Renal pelvis (tissue), 4 donors: Measurements from ENCODE around the gene RDX. TPM values are rescaled to one million over a fixed set of nuclear protein-coding genes. Genes with fewer than 3 reads are reported as not detected.
"Not testable (repeated sequence)": the region's sequence is repeated elsewhere in the genome, so short reads cannot be mapped to it uniquely, and the experiment has no call there.

Experiments
- DNase-seq: peaks from one replicate; pipeline ENCODE4 v3.0.0-alpha.2; 2013
- polyA plus RNA-seq, 3 donors: library from polyadenylated mRNA; unstranded; fragments of 120-200 nt; gene quantifications; one replicate each; pipeline ENCODE4 v1.2.1, GENCODE V29; 2013; ENCODE audit not compliant: insufficient read length in 3 of 3

The RDX gene
- polyA plus RNA-seq, 3 donors, result 117 to 148 (median 128) TPM

DNA sequence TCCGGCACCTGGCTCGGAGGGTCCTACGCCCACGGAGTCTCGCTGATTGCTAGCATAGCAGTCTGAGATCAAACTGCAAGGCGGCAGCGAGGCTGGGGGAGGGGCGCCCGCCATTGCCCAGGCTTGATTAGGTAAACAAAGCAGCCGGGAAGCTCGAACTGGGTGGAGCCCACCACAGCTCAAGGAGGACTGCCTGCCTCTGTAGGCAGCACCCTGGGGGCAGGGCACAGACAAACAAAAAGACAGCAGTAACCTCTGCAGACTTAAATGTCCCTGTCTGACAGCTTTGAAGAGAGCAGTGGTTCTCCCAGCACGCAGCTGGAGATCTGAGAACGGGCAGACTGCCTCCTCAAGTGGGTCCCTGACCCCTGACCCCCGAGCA is 87.1 kb downstream of the RDX start:
- DNase-seq, result not testable (repeated sequence)

DNA sequence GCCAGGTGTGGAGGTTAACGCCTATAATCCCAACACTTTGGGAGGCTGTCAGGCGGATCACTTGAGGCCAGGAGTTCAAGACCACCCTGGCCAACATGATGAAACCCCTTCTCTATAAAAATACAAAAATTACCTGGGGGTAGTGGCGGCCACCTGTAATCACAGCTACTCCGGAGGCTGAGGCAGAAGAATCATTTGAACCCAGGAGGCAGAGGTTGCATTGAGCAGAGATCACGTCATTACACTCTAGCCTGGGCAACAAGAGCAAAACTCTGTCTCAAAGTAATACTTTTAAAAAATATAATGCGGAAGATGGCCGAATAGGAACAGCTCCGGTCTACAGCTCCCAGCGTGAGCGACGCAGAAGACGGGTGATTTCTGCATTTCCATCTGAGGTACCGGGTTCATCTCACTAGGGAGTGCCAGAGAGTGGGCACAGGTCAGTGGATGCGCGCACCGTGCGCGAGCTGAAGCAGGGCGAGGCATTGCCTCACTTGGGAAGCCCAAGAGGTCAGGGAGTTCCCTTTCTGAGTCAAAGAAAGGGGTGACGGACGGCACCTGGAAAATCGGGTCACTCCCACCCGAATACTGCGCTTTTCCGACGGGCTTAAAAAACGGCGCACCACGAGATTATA is 87.6 kb downstream of the RDX start:
- DNase-seq, result not testable (repeated sequence)

DNA sequence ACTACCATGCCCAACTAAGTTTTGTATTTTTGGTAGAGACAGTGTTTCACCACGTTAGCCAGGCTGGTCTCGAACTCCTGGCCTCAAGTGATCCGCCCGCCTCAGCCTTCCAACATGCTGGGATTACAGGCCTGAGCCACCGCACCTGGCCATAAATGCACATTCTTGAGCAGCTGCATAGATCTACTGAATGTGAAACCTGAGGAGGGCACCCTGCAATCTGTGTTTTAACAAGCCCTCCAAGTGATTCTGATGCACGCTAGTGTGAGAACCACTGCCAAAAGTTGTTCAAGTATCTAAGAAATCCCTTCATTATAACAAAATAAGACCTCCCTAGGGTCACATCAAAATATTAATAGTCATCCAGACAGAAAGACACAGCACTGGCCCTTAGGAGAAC is 89.3 kb downstream of the RDX start:
- DNase-seq, result no peak

DNA sequence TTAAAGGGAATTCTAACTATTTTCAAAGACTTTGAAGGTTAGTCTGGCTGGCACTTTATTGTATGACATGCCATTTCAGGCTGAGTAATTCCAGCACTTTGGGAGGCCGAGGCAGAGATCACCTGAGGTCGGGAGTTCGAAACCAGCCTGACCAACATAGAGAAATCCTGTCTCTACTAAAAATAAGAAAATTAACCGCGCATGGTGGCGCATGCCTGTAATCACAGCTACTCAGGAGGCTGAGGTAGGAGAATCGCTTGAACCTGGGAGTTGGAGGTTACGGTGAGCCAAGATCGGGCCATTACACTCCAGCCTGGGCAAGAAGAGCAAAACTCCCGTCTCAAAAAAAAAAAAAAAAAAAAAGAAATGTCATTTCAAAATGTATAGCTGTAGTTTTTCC is 95.6 kb downstream of the RDX start:
- DNase-seq, result no peak

DNA sequence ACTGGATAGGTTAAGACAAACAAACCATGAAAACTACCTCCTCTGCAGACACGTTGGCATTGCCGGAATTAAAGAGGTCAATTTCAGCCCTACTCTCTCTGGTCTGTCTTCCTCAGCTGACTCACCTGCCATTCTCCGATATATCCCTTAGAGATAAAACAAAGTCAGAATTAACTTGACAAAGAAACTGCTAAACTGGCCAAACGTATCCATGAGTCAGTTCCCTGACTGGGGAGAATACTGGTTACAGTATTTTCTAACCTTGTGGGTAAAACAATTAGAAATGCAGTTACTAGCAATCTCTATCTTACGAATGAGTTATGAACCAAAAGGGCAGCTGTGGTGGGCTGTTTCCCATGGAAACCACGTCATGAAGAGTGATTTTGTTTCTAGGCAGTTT is 96.2 kb downstream of the RDX start:
- no peak for DNase-seq

DNA sequence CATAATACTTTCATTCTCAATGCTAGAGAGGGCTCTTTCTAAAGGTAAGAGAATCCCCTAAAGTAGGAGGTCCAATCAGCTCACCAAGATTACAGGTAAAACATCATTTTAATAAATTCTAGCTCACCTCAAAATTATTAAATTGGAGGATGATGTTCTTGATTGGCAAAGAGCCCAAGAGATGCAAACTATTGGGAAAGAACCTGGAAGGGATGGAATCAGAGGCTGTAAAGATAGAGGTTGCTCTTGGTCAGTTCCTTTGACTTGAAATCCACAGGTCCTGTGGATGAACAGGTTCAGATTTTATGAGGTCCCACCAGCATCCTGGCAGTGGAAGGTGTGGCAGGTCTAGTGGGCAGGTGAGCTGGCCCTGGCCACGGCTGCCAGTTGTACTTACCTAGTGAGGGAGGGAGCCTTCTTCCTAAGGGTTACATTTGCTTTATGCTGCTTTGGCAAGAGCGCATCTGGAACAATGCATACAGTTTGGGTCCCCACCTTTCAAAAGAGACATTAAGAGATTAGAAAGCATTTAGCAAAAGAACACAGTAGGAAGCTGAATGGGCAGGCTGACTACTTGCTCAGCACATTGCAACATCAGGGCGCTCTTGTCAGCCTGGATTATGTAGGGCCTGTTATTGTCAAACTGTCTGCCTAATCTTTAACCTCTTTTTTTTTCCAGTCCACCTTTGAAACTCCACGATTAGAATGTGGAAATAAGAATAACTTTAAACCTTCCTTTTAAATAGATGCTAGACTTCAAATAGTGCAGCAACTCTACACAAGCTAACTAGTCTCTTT is 97.0 kb downstream of the RDX start:
- DNase-seq, result no peak

DNA sequence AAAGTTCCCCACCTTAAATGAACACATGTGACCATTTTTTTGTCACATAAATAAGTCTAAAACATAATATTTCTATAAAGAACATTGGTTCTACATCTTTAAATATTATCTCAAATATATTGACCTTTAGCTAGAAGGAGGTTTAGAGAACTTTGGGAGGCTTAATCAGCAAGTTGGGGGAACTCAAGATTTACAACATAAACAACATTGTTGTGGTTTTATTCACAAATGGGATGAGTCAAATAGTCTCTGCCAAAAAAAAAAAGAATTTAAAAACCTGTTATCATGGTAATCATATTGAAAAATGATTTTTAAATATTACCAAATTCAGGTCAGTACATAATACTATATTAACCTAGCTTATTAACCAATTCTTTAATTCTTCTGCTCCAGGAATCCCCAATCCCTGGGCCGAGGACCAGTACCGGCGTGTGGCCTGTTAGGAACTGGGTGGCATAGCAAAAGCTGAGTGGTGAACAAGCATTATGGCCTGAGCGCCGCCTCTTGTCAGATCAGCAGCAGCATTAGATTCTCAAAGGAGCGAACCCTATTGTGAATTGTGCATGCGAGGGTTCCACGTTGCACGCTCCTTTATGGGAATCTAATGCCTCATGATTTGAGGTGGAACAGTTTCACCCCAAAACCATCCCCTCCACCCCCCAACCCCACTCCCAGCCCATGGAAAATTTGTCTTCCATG is 98.2 kb downstream of the RDX start:
- DNase-seq, result no peak

DNA sequence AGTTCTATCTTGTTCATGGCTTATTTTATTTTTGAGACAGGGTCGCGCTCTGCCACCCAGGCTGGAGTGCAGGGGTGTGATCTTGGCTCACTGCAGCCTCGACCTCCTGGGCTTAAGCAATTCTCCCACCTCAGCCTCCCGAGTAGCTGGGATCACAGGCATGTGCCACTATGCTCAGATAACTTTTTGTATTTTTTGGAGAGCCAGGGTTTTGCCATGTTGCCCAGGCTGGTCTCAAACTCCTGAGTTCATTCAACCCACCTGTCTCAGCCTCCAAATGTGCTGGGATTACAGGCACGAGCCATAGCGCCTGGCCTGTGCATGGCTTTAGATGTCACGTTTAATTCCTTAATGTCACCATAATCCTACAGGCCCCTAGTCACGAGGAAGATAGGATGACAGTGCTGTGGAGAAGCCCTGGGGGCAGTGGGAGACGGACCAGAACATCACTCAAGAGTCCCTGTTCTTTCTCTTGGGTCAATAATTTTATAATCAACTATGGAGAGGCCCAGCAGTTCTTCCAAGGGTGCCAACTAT is 99.5 kb downstream of the RDX start:
- DNase-seq, result no peak

DNA sequence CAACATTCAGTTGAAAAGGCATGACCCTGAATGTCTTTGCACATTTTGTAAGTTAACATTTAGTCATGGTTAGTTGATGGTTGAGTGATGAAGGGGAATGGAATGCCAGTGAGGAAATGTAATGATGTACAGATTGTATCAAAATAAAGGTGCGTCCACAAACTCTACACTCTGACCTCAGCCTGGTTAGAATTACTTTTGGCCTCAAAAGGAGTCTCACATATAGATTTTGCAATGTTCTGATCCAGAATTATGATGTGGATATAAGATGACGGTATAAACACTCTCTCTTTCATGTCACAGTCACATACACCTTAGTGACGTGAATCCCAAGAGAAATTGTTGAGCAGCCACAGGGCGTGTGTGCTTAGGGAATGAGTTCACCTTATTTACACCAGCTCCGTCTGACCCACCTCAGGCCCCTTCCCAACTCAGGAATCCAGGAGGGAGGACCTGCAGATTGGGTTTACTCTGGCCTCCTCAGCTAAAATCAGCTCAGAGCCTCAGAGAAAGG is 100.1 kb downstream of the RDX start:
- peak; percentile 49 for DNase-seq

DNA sequence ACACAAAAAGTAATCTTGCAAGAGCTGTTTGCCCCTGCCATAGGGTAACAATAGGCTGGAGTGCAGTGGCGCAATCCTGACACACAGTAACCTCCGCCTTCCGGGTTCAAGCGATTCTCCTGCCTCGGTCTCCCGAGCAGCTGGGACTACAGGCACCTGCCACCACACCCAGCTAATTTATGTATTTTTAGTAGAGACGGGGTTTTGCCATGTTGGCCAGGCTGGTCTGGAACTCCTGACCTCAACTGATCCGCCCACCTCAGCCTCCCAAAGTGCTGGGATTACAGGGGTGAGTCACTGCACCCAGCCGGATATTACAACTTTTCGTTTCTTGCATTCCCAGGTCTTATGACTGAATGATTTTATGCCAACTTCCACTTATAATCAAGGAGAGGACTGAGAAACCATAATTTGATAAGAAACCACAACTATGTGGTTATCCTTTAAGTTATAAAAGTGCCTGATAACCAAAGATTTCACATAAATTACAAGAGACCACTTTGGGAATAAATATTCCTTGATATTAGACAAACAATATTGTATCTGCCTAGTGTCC is 102.1 kb downstream of the RDX start:
- DNase-seq, result not testable (repeated sequence)

DNA sequence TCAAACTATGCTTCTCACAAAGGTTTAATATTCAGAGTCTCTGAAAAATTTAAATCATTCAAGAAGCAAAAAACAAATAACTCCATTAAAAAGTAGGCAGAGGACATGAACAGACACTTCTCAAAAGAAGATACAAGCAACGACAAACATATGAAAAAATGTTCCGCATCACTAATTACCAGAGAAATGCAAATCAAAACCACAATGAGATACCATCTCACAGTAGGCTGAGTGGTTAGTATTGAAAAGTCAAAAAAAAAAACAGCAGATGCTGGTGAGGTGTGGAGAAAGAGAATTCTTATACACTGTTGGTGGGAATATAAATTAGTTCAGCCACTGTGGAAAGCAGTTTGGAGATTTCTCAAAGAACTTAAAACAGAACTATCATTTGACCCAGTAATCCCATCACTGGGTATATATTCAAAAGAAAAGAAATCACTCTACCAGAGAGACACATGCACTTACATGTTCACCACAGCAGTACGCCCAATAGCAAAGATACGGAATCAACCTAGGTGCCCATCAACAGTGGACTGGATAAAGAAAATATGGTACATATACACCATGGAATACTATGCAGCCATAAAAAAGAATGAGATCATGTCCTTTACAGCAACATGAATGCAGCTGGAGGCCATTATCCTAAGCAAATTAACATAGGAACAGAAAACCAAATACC is 103.7 kb downstream of the RDX start:
- DNase-seq, result not testable (repeated sequence)

DNA sequence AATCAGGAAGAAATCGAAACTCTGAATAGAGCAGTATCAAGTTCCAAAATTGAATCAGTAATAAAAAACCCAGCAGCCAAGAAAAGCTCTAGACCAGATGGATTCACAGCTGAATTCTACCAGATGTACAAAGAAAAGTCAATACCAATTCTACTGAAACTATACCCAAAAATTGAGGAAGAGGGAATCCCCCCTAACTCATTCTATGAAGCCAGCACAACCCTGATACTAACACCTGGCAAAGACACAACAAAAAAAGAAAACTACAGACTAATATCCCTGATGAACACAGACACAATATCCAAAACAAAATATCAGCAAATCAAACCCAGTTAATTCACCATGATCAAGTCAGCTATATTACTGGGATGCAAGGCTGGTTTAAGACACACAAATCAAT is 105.5 kb downstream of the RDX start:
- DNase-seq, result no peak

DNA sequence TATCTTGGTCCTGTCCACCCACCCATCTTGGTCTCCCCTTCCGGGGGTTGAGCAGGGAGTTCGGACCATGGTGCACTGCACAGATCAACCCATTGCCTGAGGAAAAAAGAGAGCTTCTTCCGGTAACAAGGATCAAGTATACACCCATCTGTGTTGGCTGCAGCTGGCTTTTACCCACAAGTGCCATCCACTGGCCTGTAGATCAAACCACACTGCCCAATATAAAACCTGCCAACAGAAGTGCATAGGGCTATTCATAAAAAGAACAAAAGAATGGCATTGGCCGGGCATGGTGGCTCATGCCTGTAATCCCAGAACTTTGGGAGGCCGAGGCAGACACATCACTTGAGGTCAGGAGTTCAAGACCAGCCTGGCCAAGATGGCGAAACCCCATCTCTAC is 108.7 kb downstream of the RDX start:
- DNase-seq, result no peak

DNA sequence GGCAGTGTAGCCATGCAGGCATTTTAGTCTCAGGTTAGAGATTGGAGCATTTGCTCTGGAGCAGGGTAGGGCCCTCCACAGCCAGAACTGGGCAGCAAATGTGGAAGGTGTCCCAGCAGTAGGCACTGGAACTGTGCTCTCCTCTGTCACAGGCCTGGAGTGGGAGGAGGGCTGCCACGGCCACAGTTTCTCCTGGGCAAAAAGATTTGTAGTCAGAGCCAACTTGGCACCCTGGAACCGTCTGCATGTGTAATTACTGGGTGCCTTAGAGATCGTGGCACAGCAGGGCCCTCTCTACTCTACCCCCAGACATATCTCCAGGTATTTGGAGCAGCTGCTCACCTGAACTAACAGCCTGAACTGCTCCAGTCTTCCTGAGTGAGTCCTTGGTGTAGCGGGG is 109.5 kb downstream of the RDX start:
- DNase-seq, result no peak

DNA sequence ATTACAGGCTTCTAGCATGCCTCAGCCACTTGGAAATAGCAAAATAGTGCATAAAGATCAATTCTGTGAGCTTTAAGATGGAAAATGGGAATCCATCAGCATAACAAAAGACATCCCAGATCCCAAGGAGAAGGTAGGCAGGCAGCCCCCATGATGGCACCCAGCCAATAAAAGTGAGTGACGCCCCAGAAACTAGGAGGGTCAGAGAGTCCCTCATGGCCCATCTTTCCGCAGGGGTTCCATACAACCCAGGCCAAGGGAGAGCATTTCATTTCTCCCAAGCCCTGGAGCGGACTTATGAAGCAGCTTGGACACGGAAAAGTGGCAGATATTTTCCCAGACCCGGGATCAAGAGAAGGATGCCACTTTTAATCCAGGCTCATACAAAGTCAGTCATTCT is 110.0 kb downstream of the RDX start:
- DNase-seq, result no peak

DNA sequence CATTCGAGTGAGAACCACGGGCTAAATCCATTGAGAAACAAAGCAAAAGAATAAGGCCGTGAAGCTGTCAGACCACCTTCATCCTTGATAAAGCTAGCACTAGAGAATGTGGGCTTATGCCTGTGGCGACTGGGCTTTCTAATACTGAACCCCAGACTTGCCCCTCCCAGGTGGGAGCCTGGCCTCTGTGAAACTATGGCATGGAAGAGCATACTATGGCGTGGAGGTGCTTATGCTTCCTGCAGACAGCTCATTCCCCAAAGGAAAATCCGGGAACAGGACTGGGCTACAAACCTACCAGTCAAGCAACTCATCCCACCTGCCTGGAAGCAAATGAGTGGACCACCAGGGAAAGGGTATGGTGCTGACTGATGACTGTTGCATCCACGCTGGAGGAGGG is 110.8 kb downstream of the RDX start:
- no peak for DNase-seq

DNA sequence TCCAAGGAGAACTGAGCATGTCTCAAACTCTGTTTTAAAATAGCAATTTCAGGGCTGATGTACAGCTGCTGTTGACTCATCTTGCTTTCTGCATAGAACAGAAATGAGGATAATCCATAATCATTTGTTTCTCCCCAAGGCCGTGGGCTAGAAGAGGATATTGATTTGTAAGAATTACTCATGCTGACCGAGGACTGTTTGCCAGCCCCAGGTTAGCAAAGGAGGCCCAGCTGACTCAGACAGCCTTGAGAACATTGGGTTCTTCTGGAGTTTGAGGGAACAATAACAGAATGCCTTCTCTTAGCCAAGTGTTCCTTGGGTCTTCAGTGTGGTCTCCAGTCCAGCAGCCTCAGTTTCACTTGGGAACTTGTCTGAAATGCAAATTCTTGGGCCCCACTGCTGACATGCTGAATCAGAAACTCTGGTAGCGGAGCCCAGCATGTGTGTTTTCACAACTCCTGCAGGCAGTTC is 111.3 kb downstream of the RDX start:
- DNase-seq, result no peak

DNA sequence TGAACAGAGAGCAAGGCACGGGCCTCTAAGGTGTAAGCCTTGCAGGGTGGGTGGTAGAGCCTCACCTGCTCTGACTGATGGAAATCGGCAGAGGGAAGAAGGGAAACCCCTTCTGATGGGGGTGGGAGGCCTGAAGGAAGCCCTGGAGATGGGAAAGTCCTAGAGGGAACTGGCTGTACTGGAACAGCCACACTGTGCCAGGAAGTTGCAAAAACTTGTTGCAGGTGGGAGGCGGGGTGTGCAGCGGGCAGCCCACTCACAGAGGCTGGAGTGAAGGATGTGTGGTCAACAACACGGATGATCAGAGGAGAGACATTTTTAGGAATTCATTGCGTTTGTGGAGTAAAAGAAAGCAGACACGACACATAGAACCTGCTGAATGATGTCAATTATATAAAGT is 112.0 kb downstream of the RDX start:
- DNase-seq, result no peak

DNA sequence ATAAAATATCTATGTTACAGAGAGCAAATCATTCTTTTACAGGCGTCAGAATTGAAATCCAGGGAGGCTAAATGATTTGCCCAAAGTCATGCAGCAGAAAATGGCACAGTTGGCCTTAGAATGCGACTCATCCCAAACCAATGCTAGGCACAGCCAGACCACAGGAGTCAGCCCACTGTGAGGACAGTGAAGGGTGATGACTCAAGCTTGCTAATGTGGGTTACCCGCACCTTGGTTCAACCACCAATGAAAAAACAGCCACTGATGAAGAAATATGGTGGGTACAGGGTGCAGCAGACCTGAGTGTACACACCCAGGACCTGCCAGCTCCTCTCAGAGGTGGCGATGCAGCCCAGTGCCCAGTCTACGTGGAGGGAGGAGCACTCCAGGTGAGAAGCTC is 113.5 kb downstream of the RDX start:
- no peak for DNase-seq

DNA sequence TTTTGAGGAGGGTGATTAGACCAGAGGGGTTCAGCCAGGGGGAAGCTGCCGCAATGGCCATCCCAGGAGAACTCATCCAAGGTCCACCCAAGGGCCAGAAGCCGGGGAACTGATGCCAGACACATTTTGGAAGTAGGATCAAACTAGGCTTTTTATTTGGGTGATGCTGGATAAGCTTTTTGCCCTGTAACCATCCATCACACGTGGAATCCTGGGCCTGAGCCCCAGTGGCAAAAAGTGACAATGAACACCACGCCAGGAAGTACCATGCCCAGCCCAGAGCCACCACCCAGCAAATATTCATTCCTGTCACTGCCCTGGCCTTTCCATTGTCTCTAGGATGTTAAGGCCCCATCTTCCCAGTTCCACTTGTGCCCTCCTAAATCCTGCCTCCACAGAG is 117.3 kb downstream of the RDX start:
- DNase-seq, result no peak

DNA sequence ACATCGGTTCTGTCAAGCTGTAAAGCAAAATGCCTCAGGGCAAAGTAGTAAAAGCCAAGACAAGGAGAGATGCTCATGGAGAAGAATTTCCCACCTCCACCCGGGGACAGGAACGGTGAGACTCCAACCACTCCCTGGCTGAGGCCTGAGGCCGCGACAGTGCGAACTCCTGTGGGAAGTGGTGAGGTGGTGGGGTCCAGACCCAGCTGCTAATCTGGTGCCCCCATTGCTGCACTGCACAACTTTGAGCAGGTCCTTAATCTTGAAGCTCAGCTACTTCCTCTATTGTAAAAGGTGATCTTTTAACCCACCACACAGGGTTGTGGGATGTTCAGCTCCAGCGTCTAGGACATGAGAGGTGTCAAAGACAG is 119.3 kb downstream of the RDX start:
- DNase-seq, result no peak
